ENCODE data around the gene PLAC1. TPM values are rescaled to one million over a fixed set of nuclear protein-coding genes. Genes with fewer than 3 reads are reported as not detected.

The PLAC1 gene
- total and polyA plus RNA-seq, 8 donors, result 0.07 TPM; not detected in 7

GRCh38 chrX:134693644-134694043, 35.4 kb upstream of the PLAC1 start:
- Histone ChIP-seq H3K27ac (no peak overlapping the region), H3K27me3 (peaks cover 0 to 9% (median 0%) of the 10 kb centered on the region in 4 donors), H3K9me3 (no peaks in the 10 kb centered on the region), H3K4me1 (no peaks in the 10 kb centered on the region), H3K36me3 (no peaks in the 10 kb centered on the region), H3K4me3 (no peak overlapping the region)
- WGBS, 2 donors, result 79 to 91% methylated on average over 2 of the region's 2 CpGs
- no peak for DNase-seq
- no peak for ATAC-seq
- no peak for FAIRE-seq
- intact Hi-C loops (cut with DNase I), result no loop called here
- TF ChIP-seq CTCF (IDR thresholded peaks at IDR 0.05), result no peak

GRCh38 chrX:134692990-134693389, 34.7 kb upstream of the PLAC1 start:
- no peak for ATAC-seq
- peaks cover 0 to 9% (median 0%) of the 10 kb centered on the region in 4 donors for H3K27me3 ChIP-seq
- no peak for FAIRE-seq

GRCh38 chrX:134692233-134692632, 34.0 kb upstream of the PLAC1 start:
- H3K36me3 ChIP-seq, result no peaks in the 10 kb centered on the region
- DNase-seq, result no peak
- H3K27ac ChIP-seq, result no peak overlapping the region
- FAIRE-seq, result no peak
- WGBS, 2 donors, result 28 to 42% methylated on average over 1 of the region's 1 CpG
- H3K4me1 ChIP-seq, result no peaks in the 10 kb centered on the region
- intact Hi-C loops (cut with DNase I), result no loop called here
- no peak overlapping the region for H3K4me3 ChIP-seq
- peaks cover 0 to 9% (median 0%) of the 10 kb centered on the region in 4 donors for H3K27me3 ChIP-seq
- no peak for TF ChIP-seq CTCF (IDR thresholded peaks at IDR 0.05)
- no peaks in the 10 kb centered on the region for H3K9me3 ChIP-seq
- peak in 3 of 4 donors; percentile 50 to 59 (median 55) for ATAC-seq

More at GRCh38 chrX:134692990-134693389, 34.7 kb upstream of the PLAC1 start:
- intact Hi-C loops (cut with DNase I), result no loop called here
- H3K27ac ChIP-seq, result no peak overlapping the region
- 69 to 84% methylated on average over 1 of the region's 1 CpG for WGBS, 2 donors
- no peaks in the 10 kb centered on the region for H3K9me3 ChIP-seq
- no peak overlapping the region for H3K4me3 ChIP-seq
- no peaks in the 10 kb centered on the region for H3K4me1 ChIP-seq
- DNase-seq, result no peak
- no peak for TF ChIP-seq CTCF (IDR thresholded peaks at IDR 0.05)
- H3K36me3 ChIP-seq, result no peaks in the 10 kb centered on the region

- Histone ChIP-seq H3K27ac (no peak overlapping the region), H3K9me3 (no peaks in the 10 kb centered on the region), H3K4me1 (no peaks in the 10 kb centered on the region), H3K27me3 (peaks cover 0 to 9% (median 0%) of the 10 kb centered on the region in 4 donors), H3K36me3 (no peaks in the 10 kb centered on the region), H3K4me3 (no peak overlapping the region)
- intact Hi-C loops (cut with DNase I), result no loop called here
- 35 to 49% methylated on average over 7 of the region's 7 CpGs for WGBS, 2 donors
- FAIRE-seq, result no peak
- TF ChIP-seq CTCF (IDR thresholded peaks at IDR 0.05), result no peak
- no peak for DNase-seq
- ATAC-seq, result peak; percentile 56 to 85 (median 68)
These were observed 33.2 kb upstream of the PLAC1 start for GRCh38 chrX:134691453-134691852.

GRCh38 chrX:134688839-134689238, 30.6 kb upstream of the PLAC1 start:
- Histone ChIP-seq H3K4me1 (no peaks in the 10 kb centered on the region), H3K36me3 (no peaks in the 10 kb centered on the region), H3K9me3 (no peaks in the 10 kb centered on the region), H3K27ac (no peak overlapping the region), H3K4me3 (no peak overlapping the region), H3K27me3 (peaks cover 0 to 4% (median 1%) of the 10 kb centered on the region in 4 donors)
- ATAC-seq (no peak), FAIRE-seq (no peak), DNase-seq (no peak)
- intact Hi-C loops (cut with DNase I), result no loop called here
- 75 to 90% methylated on average over 1 of the region's 1 CpG for WGBS, 2 donors
- no peak for TF ChIP-seq CTCF (IDR thresholded peaks at IDR 0.05)
